Hematopoietic multipotent progenitor cell treated with erythropoietin and hydrocortisone succinate and interleukin-3 and kit ligand, for 4 days (in vitro differentiated cells): ENCODE results near the gene FBXO8.

Source experiments
- DNase-seq: peaks from one replicate; pipeline ENCODE4 v3.0.0-alpha.2; 2015

Gene FBXO8

DNA sequence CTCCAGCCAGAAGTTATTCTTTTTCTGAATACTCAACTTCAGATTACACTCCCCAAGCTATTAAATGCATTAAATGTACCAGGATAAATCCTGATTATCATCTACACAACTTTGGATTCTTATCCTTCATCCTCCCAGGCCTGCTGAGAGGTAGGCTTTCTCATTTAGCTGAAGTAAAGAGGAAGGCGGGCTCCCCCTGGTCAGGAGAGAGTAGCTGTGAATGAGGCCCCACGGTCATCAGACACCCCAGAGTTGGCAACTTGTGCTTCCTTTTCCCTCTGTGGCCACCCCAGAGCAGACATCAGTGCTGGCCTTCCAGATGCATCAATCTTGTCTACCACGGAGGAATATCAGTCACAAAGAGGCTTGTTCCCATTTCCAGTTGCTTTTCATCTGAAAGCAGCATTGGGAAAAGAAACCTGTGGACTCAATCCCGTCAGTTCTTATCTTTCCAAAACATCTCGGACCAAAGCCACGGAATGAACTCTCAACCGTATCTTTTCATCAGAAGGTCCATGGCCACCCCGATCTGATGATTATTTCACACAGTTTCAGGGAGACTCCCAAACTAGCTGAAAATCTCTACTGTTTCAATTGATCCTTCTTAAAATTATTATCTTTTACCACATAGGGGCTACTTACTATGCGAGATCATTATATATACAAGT lies 79.2 kb downstream of the FBXO8 start:
- no peak for DNase-seq

- no peak for DNase-seq
Measured at GRCh38 chr4:174201871-174202270, 81.6 kb downstream of the FBXO8 start.

- no peak for DNase-seq
Measured at GRCh38 chr4:174199735-174200134, 83.7 kb downstream of the FBXO8 start.

DNA sequence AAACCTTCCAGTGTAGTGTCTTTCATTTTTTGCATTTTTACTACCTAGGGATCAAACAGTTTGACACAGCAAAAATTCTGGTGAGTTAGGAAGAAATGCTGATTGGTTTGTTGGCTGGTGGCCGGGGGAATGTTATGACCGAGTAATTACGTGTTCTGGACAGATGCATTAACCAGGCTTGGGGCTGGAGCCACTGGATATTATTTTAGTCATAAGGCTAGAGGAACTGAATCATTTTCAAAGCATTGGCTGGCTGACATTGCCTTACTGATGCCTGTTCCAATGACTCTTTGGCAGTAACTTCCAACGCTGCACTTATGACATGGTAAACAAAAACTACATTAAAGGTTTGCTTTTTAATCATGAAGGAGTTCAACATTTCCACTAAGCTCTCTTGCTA lies 84.6 kb downstream of the FBXO8 start:
- DNase-seq = no peak

GRCh38 chr4:174198396-174198795 lies 85.1 kb downstream of the FBXO8 start:
- DNase-seq = no peak

GRCh38 chr4:174193438-174194374 lies 89.8 kb downstream of the FBXO8 start:
- no peak for DNase-seq

DNA sequence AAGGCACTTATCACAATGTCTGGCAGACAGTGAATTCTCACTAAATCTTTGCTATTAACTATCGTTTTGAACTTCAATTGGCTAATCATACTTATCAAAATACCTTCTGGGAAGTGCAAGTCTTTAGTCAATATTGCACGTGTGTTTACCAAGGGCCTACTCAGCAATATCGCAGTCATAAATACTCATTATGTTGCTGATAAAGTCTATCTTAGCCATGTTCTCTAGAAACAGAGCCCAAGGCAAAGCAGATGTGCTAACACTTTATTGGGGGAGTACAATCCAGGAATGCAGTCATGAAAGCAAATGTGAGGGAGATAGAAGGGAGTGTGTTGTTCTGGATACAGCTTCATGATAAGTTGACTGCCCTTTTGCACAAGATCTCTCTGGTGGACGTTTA lies 90.5 kb downstream of the FBXO8 start:
- DNase-seq = no peak

DNA sequence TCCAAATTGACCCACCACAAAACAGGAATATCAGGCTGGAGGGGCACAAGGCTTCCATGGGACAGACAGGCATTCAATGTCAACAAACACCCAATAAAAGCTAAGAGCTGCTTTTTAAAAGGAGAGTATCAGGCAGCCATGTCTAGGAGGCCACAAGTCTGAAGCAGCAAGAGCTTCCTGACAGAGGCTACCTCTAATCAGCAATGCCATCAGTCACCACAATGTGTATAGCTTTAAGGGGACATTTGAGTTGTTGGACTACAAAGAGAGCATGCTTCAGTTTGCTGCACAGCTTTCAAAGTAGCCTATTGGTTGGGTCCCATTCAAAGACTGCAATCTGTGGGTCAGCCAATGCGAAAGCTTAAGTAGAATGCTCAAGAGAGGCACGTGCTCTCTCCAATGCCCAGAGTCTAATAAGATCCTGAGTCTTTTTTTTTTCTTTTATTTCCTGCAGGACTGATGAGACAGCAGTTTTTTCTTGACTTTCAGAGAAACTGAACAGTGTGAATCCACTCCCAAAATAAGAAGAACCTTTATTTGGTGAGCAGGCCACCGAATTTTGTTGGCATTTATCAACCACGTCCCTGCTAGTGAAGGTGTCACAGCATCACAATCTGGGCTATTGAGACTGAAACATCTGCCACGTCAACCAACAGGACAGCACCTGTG lies 92.5 kb downstream of the FBXO8 start:
- no peak for DNase-seq

- DNase-seq = no peak
Measured at GRCh38 chr4:174189392-174190015, 94.0 kb downstream of the FBXO8 start.
